ENCODE measurements around the gene MAP1S.

MAP1S gene

GRCh38 chr19:17718550-17718946 lies 732 bp upstream of the MAP1S start:
- Histone ChIP-seq H3K36me3 (peaks cover 0 to 18% (median 2%) of the 10 kb centered on the region in 3 donors), H3K4me3 (peak overlapping the region; percentile 66 to 71), H3K9me3 (no peaks in the 10 kb centered on the region), H3K4me1 (peaks cover 0 to 56% (median 44%) of the 10 kb centered on the region in 4 donors), H3K27ac (no peak overlapping the region), H3K27me3 (no peaks in the 10 kb centered on the region)
- no peak for DNase-seq
- intact Hi-C loops (cut with DNase I; ENCODE audit: low total_unique reads), result loop anchor here (1.0 to 5.0 kb wide), 2 partner anchors 29 to 36 kb away; no protein-coding TSS in a partner anchor
- no peak for TF ChIP-seq CTCF (IDR thresholded peaks at IDR 0.05)

- no peaks in the 10 kb centered on the region for H3K27me3 ChIP-seq
- no peaks in the 10 kb centered on the region for H3K9me3 ChIP-seq
- H3K4me1 ChIP-seq, result peaks cover 0 to 56% (median 44%) of the 10 kb centered on the region in 4 donors
- TF ChIP-seq CTCF (IDR thresholded peaks at IDR 0.05), result no peak
- peak overlapping the region; percentile 62 to 65 for H3K27ac ChIP-seq
- peak overlapping the region; percentile 66 to 71 for H3K4me3 ChIP-seq
- no peak for DNase-seq
- intact Hi-C loops (cut with DNase I; ENCODE audit: low total_unique reads), result loop anchor here (5.0 kb wide), 1 partner anchor 38 kb away; no protein-coding TSS in a partner anchor
- H3K36me3 ChIP-seq, result peaks cover 5 to 31% (median 15%) of the 10 kb centered on the region in 3 donors
These were observed 585 bp downstream of the MAP1S start for GRCh38 chr19:17719730-17720400.

GRCh38 chr19:17720440-17720839 lies 1.2 kb downstream of the MAP1S start:
- H3K9me3 ChIP-seq, result no peaks in the 10 kb centered on the region
- peaks cover 0 to 56% (median 44%) of the 10 kb centered on the region in 4 donors for H3K4me1 ChIP-seq
- peak overlapping the region in 1 of 2 donors; percentile 62 for H3K27ac ChIP-seq
- no peaks in the 10 kb centered on the region for H3K27me3 ChIP-seq
- no peak for TF ChIP-seq CTCF (IDR thresholded peaks at IDR 0.05)
- peaks cover 8 to 37% (median 21%) of the 10 kb centered on the region in 3 donors for H3K36me3 ChIP-seq
- H3K4me3 ChIP-seq, result peak overlapping the region; percentile 66 to 71
- no peak for DNase-seq
- intact Hi-C loops (cut with DNase I; ENCODE audit: low total_unique reads), result no loop called here

GRCh38 chr19:17721111-17721628 lies 1.9 kb downstream of the MAP1S start:
- Histone ChIP-seq H3K36me3 (peaks cover 15 to 44% (median 28%) of the 10 kb centered on the region in 3 donors), H3K4me3 (peak overlapping the region; percentile 66 to 71), H3K27me3 (no peaks in the 10 kb centered on the region), H3K4me1 (peaks cover 0 to 56% (median 44%) of the 10 kb centered on the region in 4 donors), H3K27ac (no peak overlapping the region), H3K9me3 (no peaks in the 10 kb centered on the region)
- intact Hi-C loops (cut with DNase I; ENCODE audit: low total_unique reads), result no loop called here
- no peak for TF ChIP-seq CTCF (IDR thresholded peaks at IDR 0.05)
- DNase-seq, result no peak

GRCh38 chr19:17721821-17722220 lies 2.5 kb downstream of the MAP1S start:
- Histone ChIP-seq H3K4me3 (peak overlapping the region; percentile 66 to 71), H3K4me1 (peaks cover 0 to 53% (median 43%) of the 10 kb centered on the region in 4 donors), H3K9me3 (no peaks in the 10 kb centered on the region), H3K27me3 (no peaks in the 10 kb centered on the region), H3K36me3 (peaks cover 21 to 51% (median 35%) of the 10 kb centered on the region in 3 donors), H3K27ac (no peak overlapping the region)
- intact Hi-C loops (cut with DNase I; ENCODE audit: low total_unique reads), result no loop called here
- peak in 1 of 2 donors; percentile 51 for DNase-seq
- no peak for TF ChIP-seq CTCF (IDR thresholded peaks at IDR 0.05)
